GM12865 (cell line): ENCODE data around the gene BCKDHB.

Source experiments
- DNase-seq: peaks from one replicate; pipeline ENCODE4 v3.0.0; 2010; ENCODE audit warnings: low read depth
- H3K4me3 ChIP-seq: 2 replicates; pipeline ENCODE4 v1.5.1; 2011; ENCODE audit warnings: mild to moderate bottlenecking, low read depth, low read length, control low read depth
- CTCF ChIP-seq: IDR thresholded peaks from 2 replicates; pipeline ENCODE4 v1.5.1; 2011; ENCODE audit warnings: low read length, control low read depth, low read depth, inconsistent platforms; ENCODE audit not compliant: insufficient read depth; ENCODE audit errors: missing control alignments

BCKDHB gene

GRCh38 chr6:80356000-80356399 is 249.5 kb downstream of the BCKDHB start:
- no peak overlapping the region for H3K4me3 ChIP-seq
- TF ChIP-seq CTCF = no peak
- DNase-seq = no peak

GRCh38 chr6:80356545-80356944 is 250.1 kb downstream of the BCKDHB start:
- TF ChIP-seq CTCF = no peak
- H3K4me3 ChIP-seq = no peak overlapping the region
- no peak for DNase-seq

DNA sequence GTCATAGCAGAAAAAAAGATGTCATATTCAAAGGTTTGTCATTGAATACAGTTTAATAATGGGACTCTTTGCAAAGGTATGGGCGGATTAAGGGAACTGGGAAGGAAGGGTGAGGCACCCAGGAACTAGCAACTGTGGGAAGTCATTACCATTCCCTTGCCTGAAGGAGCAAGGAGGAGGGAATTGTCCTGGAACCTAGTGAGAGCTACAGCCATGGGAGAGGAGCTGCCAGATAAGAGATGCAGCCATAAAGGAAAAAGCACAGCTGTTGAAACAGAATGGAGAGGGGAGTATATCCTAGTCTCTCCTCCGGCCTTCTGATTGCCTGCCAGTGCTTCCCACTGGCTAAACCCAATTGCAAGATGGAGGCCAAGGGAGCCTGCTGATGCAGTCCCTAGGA is 250.6 kb downstream of the BCKDHB start:
- no peak overlapping the region for H3K4me3 ChIP-seq
- no peak for DNase-seq
- TF ChIP-seq CTCF = no peak

DNA sequence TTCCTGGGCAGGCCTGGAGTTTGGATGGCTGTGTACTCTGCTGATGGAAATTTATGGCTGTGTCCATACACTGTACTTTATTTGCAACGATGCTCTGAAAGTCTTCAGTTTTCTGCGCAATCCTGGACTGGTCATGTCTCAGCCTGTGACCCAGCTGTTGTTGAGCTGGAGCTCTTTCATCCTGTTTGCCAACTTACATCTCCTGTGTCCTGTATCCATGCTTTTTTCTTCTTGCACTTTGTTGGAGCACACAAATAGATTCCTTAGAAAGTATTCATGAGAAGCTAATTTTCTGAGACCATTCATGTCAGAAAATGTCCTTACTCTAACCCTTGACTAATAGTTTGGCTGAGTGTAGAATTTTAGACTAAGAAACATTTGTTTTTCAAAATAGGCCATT is 251.2 kb downstream of the BCKDHB start:
- no peak for TF ChIP-seq CTCF
- H3K4me3 ChIP-seq = no peak overlapping the region
- no peak for DNase-seq

GRCh38 chr6:80363501-80364122 is 257.1 kb downstream of the BCKDHB start:
- H3K4me3 ChIP-seq = no peak overlapping the region
- DNase-seq = no peak
- TF ChIP-seq CTCF = no peak

DNA sequence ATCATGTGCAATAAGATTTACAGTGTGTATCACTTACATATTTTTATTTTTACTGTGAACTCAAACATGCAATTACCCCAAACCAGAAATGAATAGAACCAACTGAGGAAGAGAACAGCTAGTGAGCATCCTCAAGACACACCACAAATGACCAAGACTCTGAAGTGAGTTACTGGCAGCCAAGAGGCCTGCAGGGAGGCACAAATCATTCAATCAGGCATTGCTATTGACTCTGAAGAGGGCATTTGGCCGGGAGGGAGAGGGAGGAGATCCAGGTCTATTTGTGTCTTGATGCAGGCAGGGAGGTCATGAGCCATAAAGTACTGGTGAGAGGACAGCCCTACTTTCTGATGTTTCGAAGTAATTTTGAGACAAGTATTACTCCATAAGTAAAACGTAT is 257.7 kb downstream of the BCKDHB start:
- no peak for DNase-seq
- no peak for TF ChIP-seq CTCF
- H3K4me3 ChIP-seq = no peak overlapping the region

DNA sequence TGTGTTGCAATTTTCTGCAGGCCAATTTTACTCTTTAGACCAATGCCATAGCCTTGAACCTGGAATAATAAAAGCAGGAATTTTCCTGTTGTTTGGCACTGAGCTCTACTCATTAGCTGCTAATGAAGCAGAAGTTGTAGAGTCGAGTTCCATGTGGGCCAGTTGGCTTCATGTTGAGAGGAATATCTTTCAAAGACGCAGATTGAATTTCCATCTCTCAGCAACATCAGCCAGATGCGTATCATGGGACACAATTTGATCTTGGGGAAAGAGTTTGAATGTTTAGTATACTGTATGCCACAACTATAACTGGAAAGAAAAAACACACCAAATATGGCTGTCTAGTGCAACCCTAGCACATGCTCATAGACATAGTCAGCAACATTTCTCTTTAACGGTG is 259.6 kb downstream of the BCKDHB start:
- TF ChIP-seq CTCF = no peak
- no peak for DNase-seq
- no peak overlapping the region for H3K4me3 ChIP-seq
